ENCODE data around the gene ARID1B.
A peak's percentile ranks its signal among the peaks of the same experiment; 100 is the strongest.

Gene ARID1B

GRCh38 chr6:157221817-157222175 is 444.6 kb downstream of the ARID1B start:
- no peak for DNase-seq

- DNase-seq: no peak
Observed at GRCh38 chr6:157222201-157222981, 445.2 kb downstream of the ARID1B start.

GRCh38 chr6:157223021-157223430 is 445.8 kb downstream of the ARID1B start:
- no peak for DNase-seq

GRCh38 chr6:157223511-157223910 is 446.3 kb downstream of the ARID1B start:
- no peak for DNase-seq

GRCh38 chr6:157224178-157224950 is 447.2 kb downstream of the ARID1B start:
- DNase-seq: no peak

GRCh38 chr6:157224951-157225574 is 447.9 kb downstream of the ARID1B start:
- DNase-seq: no peak

GRCh38 chr6:157225575-157225995 is 448.4 kb downstream of the ARID1B start:
- DNase-seq: no peak

GRCh38 chr6:157226026-157226625 is 448.9 kb downstream of the ARID1B start:
- no peak for DNase-seq

- DNase-seq: no peak
Observed at GRCh38 chr6:157226761-157227160, 449.6 kb downstream of the ARID1B start.

GRCh38 chr6:157227202-157228166 is 450.3 kb downstream of the ARID1B start:
- peak; percentile 3 for DNase-seq

GRCh38 chr6:157228426-157229131 is 451.4 kb downstream of the ARID1B start:
- DNase-seq: no peak

- no peak for DNase-seq
Observed at GRCh38 chr6:157229132-157229618, 452.0 kb downstream of the ARID1B start.

GRCh38 chr6:157229713-157230112 is 452.5 kb downstream of the ARID1B start:
- no peak for DNase-seq

- no peak for DNase-seq
Observed at GRCh38 chr6:157230910-157231309, 453.7 kb downstream of the ARID1B start.

GRCh38 chr6:157232161-157232895 is 455.1 kb downstream of the ARID1B start:
- no peak for DNase-seq

- DNase-seq: no peak
Observed at GRCh38 chr6:157233156-157233555, 456.0 kb downstream of the ARID1B start.

- no peak for DNase-seq
Observed at GRCh38 chr6:157233686-157234085, 456.5 kb downstream of the ARID1B start.

GRCh38 chr6:157235600-157236039 is 458.4 kb downstream of the ARID1B start:
- peak; percentile 30 for DNase-seq

- no peak for DNase-seq
Observed at GRCh38 chr6:157236040-157236725, 459.0 kb downstream of the ARID1B start.

GRCh38 chr6:157238346-157238745 is 461.2 kb downstream of the ARID1B start:
- DNase-seq: no peak

Data from activated CD4-positive, alpha-beta T cell treated with anti-CD3 and anti-CD28 coated beads, Interleukin-2, amount 50 U/mL, for 16 hours (primary cell).